Measurements from ENCODE around the gene HSDL2.
"Not testable (repeated sequence)": the region's sequence is repeated elsewhere in the genome, so short reads cannot be mapped to it uniquely, and the experiment has no call there.

HSDL2 gene

GRCh38 chr9:112502175-112502946, 122.5 kb downstream of the HSDL2 start:
- TF ChIP-seq, protein P1, sequence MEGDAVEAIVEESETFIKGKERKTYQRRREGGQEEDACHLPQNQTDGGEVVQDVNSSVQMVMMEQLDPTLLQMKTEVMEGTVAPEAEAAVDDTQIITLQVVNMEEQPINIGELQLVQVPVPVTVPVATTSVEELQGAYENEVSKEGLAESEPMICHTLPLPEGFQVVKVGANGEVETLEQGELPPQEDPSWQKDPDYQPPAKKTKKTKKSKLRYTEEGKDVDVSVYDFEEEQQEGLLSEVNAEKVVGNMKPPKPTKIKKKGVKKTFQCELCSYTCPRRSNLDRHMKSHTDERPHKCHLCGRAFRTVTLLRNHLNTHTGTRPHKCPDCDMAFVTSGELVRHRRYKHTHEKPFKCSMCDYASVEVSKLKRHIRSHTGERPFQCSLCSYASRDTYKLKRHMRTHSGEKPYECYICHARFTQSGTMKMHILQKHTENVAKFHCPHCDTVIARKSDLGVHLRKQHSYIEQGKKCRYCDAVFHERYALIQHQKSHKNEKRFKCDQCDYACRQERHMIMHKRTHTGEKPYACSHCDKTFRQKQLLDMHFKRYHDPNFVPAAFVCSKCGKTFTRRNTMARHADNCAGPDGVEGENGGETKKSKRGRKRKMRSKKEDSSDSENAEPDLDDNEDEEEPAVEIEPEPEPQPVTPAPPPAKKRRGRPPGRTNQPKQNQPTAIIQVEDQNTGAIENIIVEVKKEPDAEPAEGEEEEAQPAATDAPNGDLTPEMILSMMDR (conservative IDR thresholded peaks at IDR 0.05) = no peak
- H3K27ac ChIP-seq = no peak overlapping the region; the same call in 1 of the 2 replicates

- TF ChIP-seq, protein P1 (conservative IDR thresholded peaks at IDR 0.05) = no peak
- no peak overlapping the region for H3K27ac ChIP-seq
Observed at GRCh38 chr9:112503170-112503569, 123.3 kb downstream of the HSDL2 start.

- TF ChIP-seq, protein P1 (conservative IDR thresholded peaks at IDR 0.05) = no peak
- no peak overlapping the region for H3K27ac ChIP-seq
Observed at GRCh38 chr9:112505086-112505485, 125.2 kb downstream of the HSDL2 start.

DNA sequence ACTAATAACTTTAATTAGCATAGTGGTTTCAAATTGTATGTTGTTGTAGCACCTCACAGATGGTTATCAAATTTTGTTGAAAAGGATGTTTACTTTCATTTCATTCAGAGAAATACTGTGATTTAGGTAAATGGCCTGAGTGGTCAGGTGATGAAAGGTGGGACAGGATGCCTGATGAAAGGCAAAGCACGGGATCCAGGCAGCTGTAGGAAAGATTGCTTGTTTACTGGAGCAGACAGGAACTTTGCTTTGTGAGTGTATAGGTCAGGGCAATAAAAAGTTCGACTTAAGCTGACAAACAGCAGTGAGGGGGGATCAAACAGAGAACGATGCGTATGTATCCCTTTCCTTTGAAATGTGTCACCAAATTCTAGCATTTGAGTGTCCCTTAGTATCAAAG, 125.7 kb downstream of the HSDL2 start:
- TF ChIP-seq, protein P1 (conservative IDR thresholded peaks at IDR 0.05) = no peak
- H3K27ac ChIP-seq = no peak overlapping the region

- H3K27ac ChIP-seq = no peak overlapping the region
- TF ChIP-seq, protein P1 (conservative IDR thresholded peaks at IDR 0.05) = no peak
Observed at GRCh38 chr9:112506571-112506970, 126.7 kb downstream of the HSDL2 start.

DNA sequence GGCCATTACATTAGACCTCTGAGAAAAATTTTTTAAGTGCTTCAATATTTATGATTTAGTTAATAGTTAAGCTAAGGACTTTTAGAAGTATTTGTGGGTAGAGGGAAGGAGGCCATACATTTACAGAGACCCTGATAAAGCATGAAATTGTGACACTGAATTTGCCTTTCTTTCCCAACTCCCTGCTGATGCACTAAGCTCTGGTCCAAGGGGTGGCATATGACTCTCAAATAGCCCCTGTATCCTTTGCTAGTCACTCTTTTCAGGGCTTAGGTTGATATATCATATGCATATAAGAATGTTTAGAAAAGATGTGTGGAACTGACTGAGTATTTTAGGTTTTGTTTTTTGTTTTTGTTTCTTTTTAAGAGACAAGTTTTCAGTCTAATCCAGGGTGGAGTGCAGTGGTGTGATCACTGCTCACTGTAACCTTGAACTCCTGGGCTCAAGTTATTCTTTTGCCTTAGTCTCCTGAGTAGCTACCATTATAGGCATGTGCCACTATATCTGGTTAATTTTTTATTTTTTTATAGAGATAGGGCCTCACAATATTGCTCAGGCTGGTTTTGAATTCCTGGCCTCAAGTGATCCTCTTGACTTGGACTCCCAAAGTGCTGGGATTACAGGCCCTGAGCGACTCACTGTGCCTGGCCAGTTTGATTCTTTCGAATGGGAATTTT, 127.2 kb downstream of the HSDL2 start:
- H3K27ac ChIP-seq = no peak overlapping the region
- TF ChIP-seq, protein P1 (conservative IDR thresholded peaks at IDR 0.05) = no peak

DNA sequence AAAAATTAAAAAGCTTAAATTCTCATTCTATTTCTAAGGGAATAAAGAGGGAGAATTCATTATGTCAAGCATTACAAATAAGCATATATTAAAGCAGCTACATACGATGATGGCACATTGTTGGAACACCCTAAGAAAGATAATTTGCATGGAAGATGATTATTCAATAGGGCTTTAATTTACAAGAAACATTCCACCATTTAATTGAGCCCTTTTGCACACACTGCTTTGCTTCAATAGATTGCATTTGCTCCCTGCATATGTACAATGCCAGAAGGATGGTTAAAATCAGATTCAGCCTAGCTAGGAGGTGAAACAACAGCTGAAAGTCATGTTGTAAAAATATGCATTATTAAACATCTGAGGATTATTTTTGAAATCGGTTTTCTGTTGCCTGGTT, 128.5 kb downstream of the HSDL2 start:
- H3K27ac ChIP-seq = no peak overlapping the region
- TF ChIP-seq, protein P1 (conservative IDR thresholded peaks at IDR 0.05) = no peak

DNA sequence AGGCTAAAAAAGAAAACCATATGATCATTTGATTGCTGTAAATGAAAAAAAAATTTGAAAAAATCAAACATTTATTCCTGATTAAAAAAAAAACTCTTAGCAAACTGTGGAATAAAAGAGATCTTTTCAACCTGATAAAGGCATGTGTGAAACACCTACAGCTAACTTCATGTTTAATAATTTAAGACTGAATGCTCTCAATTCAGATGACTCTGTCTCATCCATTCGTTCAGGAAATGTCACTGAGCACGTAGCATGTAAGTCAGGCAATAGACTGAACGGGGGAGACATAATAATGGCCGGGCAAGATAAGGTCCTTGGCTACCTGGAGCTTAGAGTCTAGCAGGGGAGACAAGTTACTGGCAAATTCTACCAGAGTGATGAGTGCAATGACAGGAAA, 132.5 kb downstream of the HSDL2 start:
- not testable (repeated sequence) for H3K27ac ChIP-seq
